Endothelial cell of umbilical vein (primary cell): ENCODE data around the gene TPM1. TPM values are rescaled to one million over a fixed set of nuclear protein-coding genes. Genes with fewer than 3 reads are reported as not detected.

Experiments
- BruUV-seq: library from RNA; stranded (reverse); fragments of 400-500 nt; replicated peaks from 2 replicates; lab custom pipeline; 2021; lab: Mats Ljungman, UMichigan
- CTCF ChIA-PET: fragments of 300-600, 350-600 bp; sonication (Branson Sonifier 250); formaldehyde crosslinking; loops from one replicate; lab custom pipeline; 2021; ENCODE audit warnings: antibody characterized with exemption, inconsistent platforms; lab: Charles Lee
- POLR2A ChIA-PET: fragments of 300-600, 350-600 bp; sonication (Branson Sonifier 250); formaldehyde crosslinking; loops from one replicate; lab custom pipeline; 2021; ENCODE audit warnings: antibody characterized with exemption, inconsistent platforms; lab: Charles Lee
- DNase-seq: peaks from one replicate; pipeline ENCODE4 v3.0.0-alpha.2; 2011; ENCODE audit warnings: low read depth, low spot score
- FAIRE-seq: peaks from 2 replicates; lab custom pipeline; 2011; peaks lifted over from hg19 to GRCh38; lab: Jason Lieb, UNC
- H2AFZ ChIP-seq: 2 replicates; pipeline ENCODE4 v1.6.0; 2012; ENCODE audit warnings: low read depth, low read length, control low read depth, inconsistent platforms
- H3K27ac ChIP-seq: 2 replicates; pipeline ENCODE4 v1.5.1; 2011; ENCODE audit warnings: low read depth, mild to moderate bottlenecking, control low read depth, low read length, moderate library complexity; ENCODE audit not compliant: insufficient read depth
- H3K27me3 ChIP-seq, 2 experiments: 2 replicates each; pipeline versions ENCODE4 v1.6.0 to v1.6.1; 2011; ENCODE audit warnings: low read length in 2 of 2, mixed read lengths in 1 of 2; ENCODE audit not compliant: control insufficient read depth in 2 of 2, insufficient read depth in 2 of 2
- H3K36me3 ChIP-seq, 2 experiments: 2 replicates in 1 of 2; 3 replicates in 1 of 2; pipeline ENCODE4 v1.5.1; 2011; ENCODE audit warnings: low read length in 2 of 2, mild to moderate bottlenecking in 1 of 2, moderate library complexity in 1 of 2; ENCODE audit not compliant: control insufficient read depth in 2 of 2, insufficient read depth in 2 of 2; ENCODE audit errors: extremely low read depth in 1 of 2
- H3K4me1 ChIP-seq: 3 replicates; pipeline ENCODE4 v1.5.1; 2011; ENCODE audit warnings: mild to moderate bottlenecking, low read length; ENCODE audit not compliant: control insufficient read depth, insufficient read depth; ENCODE audit errors: extremely low read depth
- H3K4me2 ChIP-seq: 2 replicates; pipeline ENCODE4 v1.6.1; 2011; ENCODE audit warnings: low read length, control low read depth, mixed read lengths; ENCODE audit not compliant: insufficient read depth
- H3K4me3 ChIP-seq, 3 experiments: fragments of 200-600 bp in 1 of 3; sonication (generic), shearing (Covaris generic) in 1 of 3; replicated peaks in 1 of 3; 2 replicates each; pipeline ENCODE4 v1.5.1; 2011 to 2016; ENCODE audit warnings: control low read depth in 3 of 3, low read length in 3 of 3, mild to moderate bottlenecking in 2 of 3, inconsistent platforms in 1 of 3, low read depth in 1 of 3, moderate library complexity in 1 of 3; ENCODE audit not compliant: insufficient read depth in 1 of 3
- H3K79me2 ChIP-seq: 2 replicates; pipeline ENCODE4 v1.6.0; 2012; ENCODE audit warnings: low read length, inconsistent platforms; ENCODE audit not compliant: control insufficient read depth, insufficient read depth
- H3K9ac ChIP-seq: replicated peaks from 2 replicates; pipeline ENCODE3; 2011; ENCODE audit warnings: low read length, control low read depth; ENCODE audit not compliant: insufficient read depth; ENCODE audit errors: extremely low read depth
- H3K9me1 ChIP-seq: replicated peaks from 3 replicates; pipeline ENCODE4 v1.6.0; 2011; ENCODE audit warnings: mild to moderate bottlenecking, low read length; ENCODE audit not compliant: control insufficient read depth, insufficient read depth; ENCODE audit errors: extremely low read depth
- H3K9me3 ChIP-seq: replicated peaks from 2 replicates; pipeline ENCODE4 v1.5.1; 2012; ENCODE audit warnings: low read length, inconsistent platforms; ENCODE audit not compliant: control insufficient read depth, insufficient read depth
- H4K20me1 ChIP-seq: replicated peaks from 2 replicates; pipeline ENCODE3; 2011; ENCODE audit warnings: mild to moderate bottlenecking, low read length; ENCODE audit not compliant: control insufficient read depth, insufficient read depth; ENCODE audit errors: extremely low read depth
- CTCF ChIP-seq, 2 donors: IDR thresholded peaks; 1 replicate in 1 of 2; 2 replicates in 1 of 2; pipeline ENCODE4 v1.5.1; 2011; ENCODE audit warnings: low read length in 2 of 2, mild to moderate bottlenecking in 2 of 2, moderate library complexity in 2 of 2, control low read depth in 1 of 2, inconsistent platforms in 1 of 2, low read depth in 1 of 2; ENCODE audit not compliant: insufficient read depth in 1 of 2; ENCODE audit errors: extremely low read depth in 1 of 2
- EZH2 ChIP-seq: IDR thresholded peaks from 2 replicates; pipeline ENCODE4 v1.6.1; 2012; ENCODE audit warnings: borderline replicate concordance, low read depth, mild to moderate bottlenecking, moderate library complexity, low read length, inconsistent platforms; ENCODE audit not compliant: severe bottlenecking
- FOS ChIP-seq: IDR thresholded peaks from 2 replicates; pipeline ENCODE4 v1.6.1; 2011; ENCODE audit warnings: mild to moderate bottlenecking, low read length, moderate library complexity, borderline replicate concordance; ENCODE audit not compliant: insufficient read depth
- GATA2 ChIP-seq: IDR thresholded peaks from 2 replicates; pipeline ENCODE4 v1.7.0; 2011; ENCODE audit warnings: low read depth, mild to moderate bottlenecking, moderate library complexity, mixed read lengths, low read length; ENCODE audit not compliant: insufficient read length, insufficient read depth
- JUN ChIP-seq: IDR thresholded peaks from 2 replicates; pipeline ENCODE4 v1.6.1; 2011; ENCODE audit warnings: borderline replicate concordance, low read depth; ENCODE audit not compliant: insufficient read length, insufficient read depth
- MAX ChIP-seq: IDR thresholded peaks from 2 replicates; pipeline ENCODE4 v1.6.1; 2011; ENCODE audit not compliant: insufficient read depth, insufficient read length
- MYC ChIP-seq: IDR thresholded peaks from one replicate; pipeline ENCODE4 v1.6.1; 2011; ENCODE audit warnings: mild to moderate bottlenecking, low read depth, low read length
- POLR2A ChIP-seq: IDR thresholded peaks from 2 replicates; pipeline ENCODE4 v1.6.1; 2012; ENCODE audit warnings: low read depth, mild to moderate bottlenecking, control low read depth, low read length
- POLR2AphosphoS5 ChIP-seq: IDR thresholded peaks from 2 replicates; pipeline ENCODE4 v1.6.1; 2012; ENCODE audit warnings: low read depth, mild to moderate bottlenecking, control low read depth, low read length, moderate library complexity; ENCODE audit not compliant: insufficient read depth
- dilution Hi-C: fragments of 300-500 bp; cut with MboI; formaldehyde crosslinking; loops from one replicate; pipeline ENCODE4 v1.15.0; 2019; ENCODE audit warnings: low sequenced_read_pairs; ENCODE audit not compliant: extremely low pct_ligation_motif_present
- intact Hi-C: fragments of 100-400 bp; cut with micrococcal nuclease; formaldehyde crosslinking; loops from one replicate; pipeline ENCODE4 v1.10.0; 2022
- polyA plus RNA-seq, 4 experiments: library from polyadenylated mRNA; depleted of rRNA in 3 of 4; stranded (reverse) in 3 of 4; unstranded in 1 of 4; fragments of >200 nt; gene quantifications; 2 replicates each; pipeline versions ENCODE4 v1.2.1 to v1.2.3, GENCODE V29; 2011 to 2012; ENCODE audit warnings: missing spikeins in 1 of 4
- total RNA-seq: library from RNA; stranded (reverse); gene quantifications from 2 replicates; pipeline ENCODE4 v1.2.3, GENCODE V29; 2021

Gene TPM1
- total and polyA plus RNA-seq, 2 donors (not counting 3 experiments of a cell fraction or from before 2014, with no cell fraction given): 518 to 558 TPM

- ChIA-PET POLR2A (interaction anchor here (0.7 to 2.4 kb wide), 4 partner anchors 8 to 1042 kb away, joined by 3 to 7 read pairs (median 6); partner anchors contain the start of gene TPM1), CTCF (interaction anchor here (0.6 to 2.4 kb wide), 6 partner anchors 36 to 337 kb away, joined by 3 to 8 read pairs (median 4); no protein-coding TSS in a partner anchor)
- Histone ChIP-seq H3K36me3 (peaks cover 15 to 16% of the 10 kb centered on the region in 2 experiments), H3K9me1 (no peaks in the 10 kb centered on the region), H3K9ac (peak overlapping the region; percentile 39), H3K9me3 (no peaks in the 10 kb centered on the region), H3K27ac (peak overlapping the region; percentile 57), H2AFZ (no peak overlapping the region), H3K79me2 (peaks cover 72% of the 10 kb centered on the region), H3K27me3 (no peaks in the 10 kb centered on the region), H3K4me1 (peaks cover 60% of the 10 kb centered on the region), H3K4me2 (peak overlapping the region; percentile 52), H3K4me3 (no peak overlapping the region), H4K20me1 (peaks cover 2% of the 10 kb centered on the region)
- DNase-seq (peak; percentile 54), FAIRE-seq (no peak)
- BruUV-seq: no TSS peak
- dilution Hi-C loops: no loop called here
- intact Hi-C loops: loop anchor here (5.0 kb wide), 1 partner anchor 449 kb away; the partner anchor contains the start of gene USP3
- no peak for TF ChIP-seq EZH2
- TF ChIP-seq MAX: no peak
- peak; percentile 59 for TF ChIP-seq GATA2
- no peak for TF ChIP-seq POLR2AphosphoS5
- TF ChIP-seq JUN: no peak
- no peak for TF ChIP-seq MYC
- TF ChIP-seq POLR2A: peak; percentile 56
- no peak for TF ChIP-seq CTCF (IDR thresholded peaks at IDR 0.05; ENCODE audit: extremely low read depth in 1 of 2, insufficient read depth in 1 of 2, low read depth in 1 of 2, low read length in 2 of 2)
- TF ChIP-seq FOS: no peak
Measured at GRCh38 chr15:63052961-63053698, 10.6 kb downstream of the TPM1 start.
